GM12873 (cell line): ENCODE results near the gene MYMX.
A peak's percentile ranks its signal among the peaks of the same experiment; 100 is the strongest.

Experiments
- CTCF ChIP-seq: IDR thresholded peaks from 2 replicates; pipeline ENCODE4 v1.5.1; 2012; ENCODE audit warnings: low read depth, mild to moderate bottlenecking, moderate library complexity, low read length, control low read depth; ENCODE audit not compliant: insufficient read depth; ENCODE audit errors: missing control alignments

The MYMX gene

GRCh38 chr6:44262467-44263353, 46.0 kb downstream of the MYMX start:
- no peak for TF ChIP-seq CTCF

- no peak for TF ChIP-seq CTCF
Measured at GRCh38 chr6:44263354-44264100, 46.8 kb downstream of the MYMX start.

- no peak for TF ChIP-seq CTCF
Measured at GRCh38 chr6:44264154-44265006, 47.7 kb downstream of the MYMX start.

GRCh38 chr6:44265007-44265721, 48.4 kb downstream of the MYMX start, which contains the start of gene NFKBIE:
NFKBIE (minus strand) TSS chr6:44265551; CDS start chr6:44265346, 205 bp downstream.
- TF ChIP-seq CTCF: peak; percentile 46

- no peak for TF ChIP-seq CTCF
Measured at GRCh38 chr6:44265722-44266233, 49.1 kb downstream of the MYMX start.

GRCh38 chr6:44266347-44266746, 49.6 kb downstream of the MYMX start:
- TF ChIP-seq CTCF: no peak
